Esophagus squamous epithelium (tissue), 4 donors: Measurements from ENCODE around the gene HTR1D.
"Not testable (repeated sequence)": the region's sequence is repeated elsewhere in the genome, so short reads cannot be mapped to it uniquely, and the experiment has no call there.

ENCODE experiments used
- POLR2A ChIP-seq, 4 donors: fragments of 450-650 bp; IDR thresholded peaks; one replicate each; pipeline ENCODE4 v1.6.1; 2017; ENCODE audit warnings: antibody characterized with exemption in 4 of 4, mild to moderate bottlenecking in 4 of 4, moderate library complexity in 3 of 4
- TF ChIP-seq, protein P1 (sequence below), 6 experiments: fragments of 450-650 bp in 4 of 6; fragments of 200-600 bp in 2 of 6; sonication (generic) in 2 of 6; IDR thresholded peaks; one replicate each; pipeline ENCODE4 v1.5.1; 2016 to 2019; ENCODE audit warnings: antibody characterized with exemption in 6 of 6, mild to moderate bottlenecking in 4 of 6, moderate library complexity in 4 of 6

DNA sequence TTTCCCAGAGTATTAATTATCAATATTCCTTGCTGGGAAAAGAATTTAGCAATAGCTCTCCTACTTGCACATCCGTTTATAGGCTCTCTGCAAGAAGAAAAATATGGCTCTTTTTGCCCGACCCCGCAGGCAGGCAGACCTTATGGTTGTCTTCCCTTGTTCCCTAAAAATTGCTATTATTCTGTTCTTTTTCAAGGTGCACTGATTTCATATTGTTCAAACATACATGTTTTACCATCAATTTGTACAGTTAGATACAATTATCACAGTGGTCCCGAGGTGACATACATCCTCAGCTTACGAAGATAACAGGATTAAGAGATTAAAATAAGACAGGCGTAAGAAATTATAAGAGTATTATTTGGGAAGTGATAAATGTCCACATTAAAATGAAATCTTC is 6.7 kb upstream of the HTR1D start:
- TF ChIP-seq, protein P1, sequence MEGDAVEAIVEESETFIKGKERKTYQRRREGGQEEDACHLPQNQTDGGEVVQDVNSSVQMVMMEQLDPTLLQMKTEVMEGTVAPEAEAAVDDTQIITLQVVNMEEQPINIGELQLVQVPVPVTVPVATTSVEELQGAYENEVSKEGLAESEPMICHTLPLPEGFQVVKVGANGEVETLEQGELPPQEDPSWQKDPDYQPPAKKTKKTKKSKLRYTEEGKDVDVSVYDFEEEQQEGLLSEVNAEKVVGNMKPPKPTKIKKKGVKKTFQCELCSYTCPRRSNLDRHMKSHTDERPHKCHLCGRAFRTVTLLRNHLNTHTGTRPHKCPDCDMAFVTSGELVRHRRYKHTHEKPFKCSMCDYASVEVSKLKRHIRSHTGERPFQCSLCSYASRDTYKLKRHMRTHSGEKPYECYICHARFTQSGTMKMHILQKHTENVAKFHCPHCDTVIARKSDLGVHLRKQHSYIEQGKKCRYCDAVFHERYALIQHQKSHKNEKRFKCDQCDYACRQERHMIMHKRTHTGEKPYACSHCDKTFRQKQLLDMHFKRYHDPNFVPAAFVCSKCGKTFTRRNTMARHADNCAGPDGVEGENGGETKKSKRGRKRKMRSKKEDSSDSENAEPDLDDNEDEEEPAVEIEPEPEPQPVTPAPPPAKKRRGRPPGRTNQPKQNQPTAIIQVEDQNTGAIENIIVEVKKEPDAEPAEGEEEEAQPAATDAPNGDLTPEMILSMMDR (IDR thresholded peaks at IDR 0.05) = not testable (repeated sequence)
- TF ChIP-seq POLR2A (IDR thresholded peaks at IDR 0.05) = not testable (repeated sequence)
